PC-3 (cell line): ENCODE results near the gene DGKI.

Experiments
- CTCF ChIP-seq: fragments of 300-600 bp; sonication (generic); conservative IDR thresholded peaks from 2 replicates; pipeline ENCODE4 v1.5.1; 2017; ENCODE audit warnings: antibody characterized with exemption, low read depth, mild to moderate bottlenecking, low read length
- EZH2 ChIP-seq: fragments of 300-600 bp; sonication (generic); IDR thresholded peaks from one replicate; pipeline ENCODE4 v1.6.1; 2017; ENCODE audit warnings: antibody characterized with exemption, mild to moderate bottlenecking, low read length; ENCODE audit not compliant: unreplicated experiment
- EZH2phosphoT487 ChIP-seq: fragments of 300-600 bp; sonication (generic); IDR thresholded peaks from 2 replicates; pipeline ENCODE4 v1.6.1; 2018; ENCODE audit warnings: mild to moderate bottlenecking, antibody characterized with exemption, low read length, borderline replicate concordance

- no peak for TF ChIP-seq CTCF
- no peak for TF ChIP-seq EZH2
- no peak for TF ChIP-seq EZH2phosphoT487
Measured at GRCh38 chr7:137682596-137682995, 164.2 kb downstream of the DGKI start.
